AG10803 (cell line): ENCODE data around the gene WNT3A.
"Not testable (repeated sequence)": the region's sequence is repeated elsewhere in the genome, so short reads cannot be mapped to it uniquely, and the experiment has no call there.

Source experiments
- DNase-seq: peaks from one replicate; pipeline ENCODE4 v3.0.0; 2010; ENCODE audit warnings: low read depth
- H3K4me3 ChIP-seq: 2 replicates; pipeline ENCODE4 v1.5.1; 2011; ENCODE audit warnings: mild to moderate bottlenecking, low read length, control low read depth
- CTCF ChIP-seq: conservative IDR thresholded peaks from 2 replicates; pipeline ENCODE4 v1.5.1; 2011; ENCODE audit warnings: mild to moderate bottlenecking, low read length, control low read depth, inconsistent platforms

The WNT3A gene

GRCh38 chr1:228006786-228007048 lies at the start of gene WNT3A:
TSS of gene WNT3A (plus strand) at chr1:228006998. CDS start at chr1:228007129, 131 bp downstream.
- no peak for DNase-seq
- no peak within 1 kb of the TSS for H3K4me3 ChIP-seq
- no peak for TF ChIP-seq CTCF

GRCh38 chr1:227958617-227959324 lies 48.0 kb upstream of the WNT3A start:
- H3K4me3 ChIP-seq, result no peak overlapping the region
- TF ChIP-seq CTCF, result no peak
- DNase-seq, result no peak

- TF ChIP-seq CTCF, result no peak
- no peak overlapping the region for H3K4me3 ChIP-seq
- no peak for DNase-seq
These were observed 47.4 kb upstream of the WNT3A start for GRCh38 chr1:227959325-227959860.

- H3K4me3 ChIP-seq, result no peak overlapping the region
- no peak for TF ChIP-seq CTCF
- DNase-seq, result no peak
These were observed 44.9 kb upstream of the WNT3A start for GRCh38 chr1:227961651-227962466.

GRCh38 chr1:227966733-227967132 lies 40.1 kb upstream of the WNT3A start:
- H3K4me3 ChIP-seq, result not testable (repeated sequence)
- peak; percentile 26 for TF ChIP-seq CTCF
- DNase-seq, result peak; percentile 63

GRCh38 chr1:227967815-227968214 lies 39.0 kb upstream of the WNT3A start:
- H3K4me3 ChIP-seq, result not testable (repeated sequence)
- TF ChIP-seq CTCF, result peak; percentile 20; the same call in 1 of the 2 replicates
- peak; percentile 25 for DNase-seq

GRCh38 chr1:227970076-227970995 lies 36.5 kb upstream of the WNT3A start:
- not testable (repeated sequence) for H3K4me3 ChIP-seq, DNase-seq

GRCh38 chr1:227971216-227971615 lies 35.6 kb upstream of the WNT3A start:
- not testable (repeated sequence) for H3K4me3 ChIP-seq, DNase-seq

- not testable (repeated sequence) for DNase-seq, H3K4me3 ChIP-seq
These were observed 35.0 kb upstream of the WNT3A start for GRCh38 chr1:227971643-227972282.

GRCh38 chr1:227972283-227972679 lies 34.5 kb upstream of the WNT3A start:
- not testable (repeated sequence) for H3K4me3 ChIP-seq, DNase-seq
